Measurements from ENCODE around the gene OPCML. TPM values are rescaled to one million over a fixed set of nuclear protein-coding genes. Genes with fewer than 3 reads are reported as not detected.

OPCML gene
- total RNA-seq, 1 experiment from 2014 or later: not detected

- POLR2A ChIA-PET: no interaction called here
Observed at GRCh38 chr11:132821014-132821413, 711.3 kb downstream of the OPCML start.

DNA sequence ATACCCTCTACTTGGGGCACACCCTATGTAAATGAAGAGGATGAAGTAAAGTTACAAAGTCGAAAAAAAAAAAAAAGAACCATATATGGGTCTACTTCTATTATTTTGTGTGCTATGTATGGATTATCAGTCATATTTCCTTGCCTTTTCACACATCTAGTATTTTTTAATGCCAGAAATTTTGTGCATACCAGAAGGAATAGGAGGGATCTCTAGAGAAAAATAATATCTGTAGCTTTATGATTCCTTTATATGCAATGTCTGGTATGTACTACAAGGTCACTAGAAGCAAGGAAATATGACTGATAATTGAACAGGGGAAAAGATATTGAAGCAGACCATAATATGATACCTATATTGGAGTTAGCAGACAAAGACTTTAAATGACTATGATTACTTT lies 713.4 kb downstream of the OPCML start:
- ChIA-PET CTCF (no interaction called here), POLR2A (no interaction called here)
- H3K4me3 ChIP-seq (ENCODE audit: low read depth, low read length): no peak overlapping the region
- no peaks in the 10 kb centered on the region for H3K4me1 ChIP-seq
- no TSS peak for BruUV-seq (replicated peaks)
- intact Hi-C loops (cut with micrococcal nuclease; ENCODE audit: unreplicated experiment): no loop called here
- Mint-ChIP-seq H3K4me1 (ENCODE audit: low read depth, unreplicated experiment) (no peaks in the 10 kb centered on the region), H3K27me3 (ENCODE audit: insufficient read depth, unreplicated experiment) (no peaks in the 10 kb centered on the region), H3K4me3 (ENCODE audit: unreplicated experiment) (no peak overlapping the region), H3K9me3 (ENCODE audit: unreplicated experiment) (no peaks in the 10 kb centered on the region), H3K36me3 (ENCODE audit: insufficient read depth, unreplicated experiment) (no peaks in the 10 kb centered on the region), H3K27ac (ENCODE audit: unreplicated experiment) (no peak overlapping the region)
- no peak for TF ChIP-seq CTCF (IDR thresholded peaks at IDR 0.05; ENCODE audit: insufficient read depth in 1 of 2, low read depth in 1 of 2, low read length in 1 of 2, severe bottlenecking in 1 of 2, unreplicated experiment in 1 of 2)
- H3K9me3 ChIP-seq: no peaks in the 10 kb centered on the region
- DNase-seq: no peak
- H3K36me3 ChIP-seq (ENCODE audit: control insufficient read depth, insufficient read depth, low read length): no peaks in the 10 kb centered on the region
- H3K27me3 ChIP-seq (replicated peaks; ENCODE audit: control insufficient read depth, insufficient read depth, low read length): no peaks in the 10 kb centered on the region

More at GRCh38 chr11:132821014-132821413, 711.3 kb downstream of the OPCML start:
- no peaks in the 10 kb centered on the region for H3K27me3 ChIP-seq (replicated peaks; ENCODE audit: control insufficient read depth, insufficient read depth, low read length)
- no peak overlapping the region for H3K4me3 ChIP-seq (ENCODE audit: low read depth, low read length)
- no peaks in the 10 kb centered on the region for H3K36me3 ChIP-seq (ENCODE audit: control insufficient read depth, insufficient read depth, low read length)
- intact Hi-C loops (cut with micrococcal nuclease; ENCODE audit: unreplicated experiment): no loop called here
- no peaks in the 10 kb centered on the region for H3K4me1 ChIP-seq
- CTCF ChIA-PET: no interaction called here
- H3K36me3 Mint-ChIP-seq (ENCODE audit: insufficient read depth, unreplicated experiment): no peaks in the 10 kb centered on the region
- TF ChIP-seq CTCF (IDR thresholded peaks at IDR 0.05; ENCODE audit: insufficient read depth in 1 of 2, low read depth in 1 of 2, low read length in 1 of 2, severe bottlenecking in 1 of 2, unreplicated experiment in 1 of 2): no peak
- no peaks in the 10 kb centered on the region for H3K9me3 Mint-ChIP-seq (ENCODE audit: unreplicated experiment)
- no peak overlapping the region for H3K27ac Mint-ChIP-seq (ENCODE audit: unreplicated experiment)
- no peaks in the 10 kb centered on the region for H3K4me1 Mint-ChIP-seq (ENCODE audit: low read depth, unreplicated experiment)
- BruUV-seq (replicated peaks): no TSS peak
- H3K4me3 Mint-ChIP-seq (ENCODE audit: unreplicated experiment): no peak overlapping the region
- H3K27me3 Mint-ChIP-seq (ENCODE audit: insufficient read depth, unreplicated experiment): no peaks in the 10 kb centered on the region
- DNase-seq: peak in 1 of 2 experiments; percentile 39
- no peaks in the 10 kb centered on the region for H3K9me3 ChIP-seq

GRCh38 chr11:132817387-132817786 lies 714.9 kb downstream of the OPCML start:
- POLR2A ChIA-PET: no interaction called here

More at GRCh38 chr11:132817387-132817786, 714.9 kb downstream of the OPCML start:
- H3K4me1 Mint-ChIP-seq (ENCODE audit: low read depth, unreplicated experiment): no peaks in the 10 kb centered on the region
- Histone ChIP-seq H3K4me1 (no peaks in the 10 kb centered on the region), H3K36me3 (ENCODE audit: control insufficient read depth, insufficient read depth, low read length) (no peaks in the 10 kb centered on the region), H3K4me3 (ENCODE audit: low read depth, low read length) (no peak overlapping the region), H3K27me3 (replicated peaks; ENCODE audit: control insufficient read depth, insufficient read depth, low read length) (no peaks in the 10 kb centered on the region), H3K9me3 (no peaks in the 10 kb centered on the region)
- no TSS peak for BruUV-seq (replicated peaks)
- H3K36me3 Mint-ChIP-seq (ENCODE audit: insufficient read depth, unreplicated experiment): no peaks in the 10 kb centered on the region
- H3K4me3 Mint-ChIP-seq (ENCODE audit: unreplicated experiment): no peak overlapping the region
- no peaks in the 10 kb centered on the region for H3K27me3 Mint-ChIP-seq (ENCODE audit: insufficient read depth, unreplicated experiment)
- no peaks in the 10 kb centered on the region for H3K9me3 Mint-ChIP-seq (ENCODE audit: unreplicated experiment)
- intact Hi-C loops (cut with micrococcal nuclease; ENCODE audit: unreplicated experiment): no loop called here
- no peak overlapping the region for H3K27ac Mint-ChIP-seq (ENCODE audit: unreplicated experiment)
- DNase-seq: no peak
- CTCF ChIA-PET: no interaction called here
- no peak for TF ChIP-seq CTCF (IDR thresholded peaks at IDR 0.05; ENCODE audit: insufficient read depth in 1 of 2, low read depth in 1 of 2, low read length in 1 of 2, severe bottlenecking in 1 of 2, unreplicated experiment in 1 of 2)
